ENCODE data around the gene PPP1R8.
"Not testable (repeated sequence)": the region's sequence is repeated elsewhere in the genome, so short reads cannot be mapped to it uniquely, and the experiment has no call there.

- TF ChIP-seq CTCF (conservative IDR thresholded peaks at IDR 0.05; ENCODE audit: low read length); EZH2phosphoT487 (IDR thresholded peaks at IDR 0.05; ENCODE audit: borderline replicate concordance): not testable (repeated sequence)
These were observed 40.5 kb downstream of the PPP1R8 start for GRCh38 chr1:27871076-27871475.
